HL-60 (cell line): ENCODE data around the gene DEFB132.

Experiments used
- DNase-seq, 2 experiments: peaks; one replicate each; pipeline ENCODE4 v3.0.0-alpha.2; 2010 to 2020; ENCODE audit warnings: low read depth in 1 of 2, low spot score in 1 of 2
- H3K27ac ChIP-seq: fragments of 250-450 bp; sonication (Bioruptor Pico); replicated peaks from 2 replicates; pipeline ENCODE4 v1.5.1; 2020; ENCODE audit warnings: mild to moderate bottlenecking, moderate library complexity
- H3K27me3 ChIP-seq: fragments of 250-450 bp; sonication (Bioruptor Pico); 2 replicates; pipeline ENCODE4 v1.5.1; 2021; ENCODE audit warnings: mild to moderate bottlenecking, moderate library complexity; ENCODE audit not compliant: insufficient read depth, poor library complexity, severe bottlenecking
- H3K4me3 ChIP-seq: replicated peaks from 2 replicates; pipeline ENCODE4 v1.5.1; 2011; ENCODE audit warnings: mild to moderate bottlenecking, control low read depth, low read length; ENCODE audit not compliant: insufficient read depth
- CTCF ChIP-seq: IDR thresholded peaks from one replicate; pipeline ENCODE4 v1.5.1; 2011; ENCODE audit warnings: low read length, control low read depth, inconsistent platforms; ENCODE audit not compliant: insufficient read depth
- GABPA ChIP-seq: IDR thresholded peaks from 2 replicates; pipeline ENCODE4 v1.6.1; 2012; ENCODE audit warnings: low read depth
- POLR2AphosphoS5 ChIP-seq: IDR thresholded peaks from 2 replicates; pipeline ENCODE4 v1.6.1; 2012; ENCODE audit warnings: low read depth
- REST ChIP-seq: IDR thresholded peaks from 2 replicates; pipeline ENCODE4 v1.6.1; 2012; ENCODE audit warnings: low read depth; ENCODE audit not compliant: insufficient replicate concordance
- SPI1 ChIP-seq: IDR thresholded peaks from 2 replicates; pipeline ENCODE4 v1.6.1; 2012; ENCODE audit warnings: low read depth, mild to moderate bottlenecking, borderline replicate concordance

Gene DEFB132

GRCh38 chr20:214383-214782, 43.1 kb upstream of the DEFB132 start:
- Histone ChIP-seq H3K27me3 (no peaks in the 10 kb centered on the region), H3K27ac (no peak overlapping the region), H3K4me3 (no peak overlapping the region)
- TF ChIP-seq CTCF: no peak
- no peak for TF ChIP-seq GABPA
- TF ChIP-seq REST: no peak
- no peak for TF ChIP-seq SPI1
- TF ChIP-seq POLR2AphosphoS5: no peak
- no peak for DNase-seq

- H3K27ac ChIP-seq: no peak overlapping the region
- no peak for DNase-seq
- no peak overlapping the region for H3K4me3 ChIP-seq
- TF ChIP-seq SPI1 (no peak), REST (no peak), CTCF (no peak)
- no peaks in the 10 kb centered on the region for H3K27me3 ChIP-seq
These were observed 41.7 kb upstream of the DEFB132 start for GRCh38 chr20:215796-216195.

GRCh38 chr20:217266-217665, 40.3 kb upstream of the DEFB132 start:
- no peaks in the 10 kb centered on the region for H3K27me3 ChIP-seq
- no peak overlapping the region for H3K27ac ChIP-seq
- DNase-seq: no peak
- no peak overlapping the region for H3K4me3 ChIP-seq
- no peak for TF ChIP-seq SPI1
- no peak for TF ChIP-seq GABPA
- TF ChIP-seq CTCF: no peak
- no peak for TF ChIP-seq REST
- no peak for TF ChIP-seq POLR2AphosphoS5
